ENCODE results near the gene SMCR8.

Gene SMCR8

DNA sequence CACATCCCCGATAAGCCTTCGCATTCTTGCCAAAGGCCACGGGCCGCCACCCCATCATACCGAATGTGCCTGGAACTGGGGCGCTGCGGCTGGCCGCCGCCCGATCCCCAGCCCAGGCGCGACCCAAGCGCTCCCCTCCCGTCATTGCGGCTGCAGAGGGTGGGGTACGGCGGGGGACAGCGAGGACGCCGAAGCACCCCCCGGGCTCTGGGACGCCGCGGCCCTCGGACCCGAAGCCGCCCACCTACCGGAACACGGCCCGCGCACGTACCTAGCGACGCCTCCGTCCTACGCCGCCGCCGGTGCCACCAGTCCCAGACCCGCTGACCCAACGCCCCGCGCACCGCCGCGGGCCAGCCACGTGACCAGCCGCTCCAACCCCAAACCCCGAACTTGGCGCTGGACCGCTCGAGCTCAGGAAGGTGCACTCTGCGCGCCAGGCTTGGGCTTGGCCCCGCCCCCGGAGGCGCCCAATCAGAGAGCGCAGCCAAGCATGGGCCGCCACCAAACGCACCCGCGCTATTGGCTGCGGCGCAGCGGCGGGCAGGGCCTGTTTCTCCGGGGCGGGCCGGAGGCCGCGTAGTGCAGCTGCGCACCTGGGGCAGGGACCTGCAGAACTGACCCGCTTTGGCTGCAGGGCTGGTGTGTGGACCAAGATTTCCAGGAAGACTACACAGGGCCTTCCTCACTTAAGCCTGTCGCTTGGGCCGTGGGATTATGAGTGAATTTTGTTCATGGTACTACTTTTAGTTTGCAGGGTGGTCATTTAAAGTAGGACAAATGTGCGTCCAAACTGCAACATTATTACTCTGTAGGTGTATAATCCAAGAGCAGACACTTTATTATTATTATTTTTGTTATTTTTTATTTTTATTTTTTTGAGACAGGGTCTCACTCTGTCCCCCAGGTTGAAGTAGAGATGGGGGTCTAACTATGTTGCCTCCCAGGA lies 48.3 kb downstream of the SMCR8 start, which contains the start of gene SHMT1:
Gene SHMT1 (minus strand): TSS at position 450 of the 949 bp plus-strand sequence. CDS start 7,569 bp downstream, outside the sequence.
- DNase-seq = peak; percentile 95

GRCh38 chr17:18364166-18364565 lies 49.1 kb downstream of the SMCR8 start:
- no peak for DNase-seq

- peak; percentile 55 for DNase-seq
Observed at GRCh38 chr17:18368946-18369345, 53.9 kb downstream of the SMCR8 start.

DNA sequence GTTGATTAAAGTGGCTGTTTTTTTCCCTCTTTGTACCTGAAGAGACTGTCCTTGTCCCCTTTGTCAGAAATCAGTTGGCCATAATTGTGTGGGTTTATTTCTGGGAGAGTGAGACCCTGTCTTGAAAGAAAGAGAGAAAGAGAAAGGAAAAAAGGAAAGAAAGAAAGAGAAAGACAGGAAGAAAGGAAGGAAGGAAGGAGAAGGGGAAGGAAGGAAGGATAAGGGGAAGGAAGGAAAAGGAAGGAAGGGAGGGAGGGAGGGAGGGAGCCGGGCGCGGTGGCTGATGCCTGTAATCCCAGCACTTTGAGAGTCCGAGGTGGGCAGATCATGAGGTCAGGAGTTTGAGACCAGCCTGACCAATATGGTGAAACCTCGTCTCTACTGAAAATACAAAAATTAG lies 55.7 kb downstream of the SMCR8 start:
- no peak for DNase-seq

- peak; percentile 57 for DNase-seq
Observed at GRCh38 chr17:18371455-18371854, 56.4 kb downstream of the SMCR8 start.

GRCh38 chr17:18373181-18373580 lies 58.1 kb downstream of the SMCR8 start:
- peak; percentile 60 for DNase-seq

- DNase-seq = no peak
Observed at GRCh38 chr17:18374216-18374615, 59.1 kb downstream of the SMCR8 start.
